Suprapubic skin (tissue), 4 donors: Measurements from ENCODE around the gene PIGC. TPM values are rescaled to one million over a fixed set of nuclear protein-coding genes. Genes with fewer than 3 reads are reported as not detected.

Source experiments
- DNase-seq, 2 donors: peaks; one replicate each; pipeline ENCODE4 v3.0.0-alpha.2; 2019; ENCODE audit warnings: low spot score in 2 of 2
- H3K27ac ChIP-seq: fragments of 200-600 bp; sonication (generic); one replicate; pipeline ENCODE4 v1.5.1; 2019
- H3K27me3 ChIP-seq: fragments of 200-600 bp; sonication (generic); one replicate; pipeline ENCODE4 v1.5.1; 2019
- H3K36me3 ChIP-seq: fragments of 200-600 bp; sonication (generic); one replicate; pipeline ENCODE4 v1.5.1; 2019
- H3K4me1 ChIP-seq: fragments of 200-600 bp; sonication (generic); one replicate; pipeline ENCODE4 v1.5.1; 2019
- H3K4me3 ChIP-seq: fragments of 200-600 bp; sonication (generic); one replicate; pipeline ENCODE4 v1.5.1; 2019; ENCODE audit warnings: mild to moderate bottlenecking
- H3K9me3 ChIP-seq: fragments of 200-600 bp; sonication (generic); one replicate; pipeline ENCODE4 v1.5.1; 2019
- EP300 ChIP-seq: sonication (generic); formaldehyde crosslinking; IDR thresholded peaks from one replicate; pipeline ENCODE4 v1.6.1; 2017; ENCODE audit warnings: antibody characterized with exemption
- POLR2A ChIP-seq, 2 donors: fragments of 450-650 bp; IDR thresholded peaks; one replicate each; pipeline ENCODE4 v1.6.1; 2017; ENCODE audit warnings: antibody characterized with exemption in 2 of 2, mild to moderate bottlenecking in 2 of 2, moderate library complexity in 2 of 2
- POLR2AphosphoS5 ChIP-seq, 3 donors: sonication (generic); formaldehyde crosslinking; IDR thresholded peaks; one replicate each; pipeline ENCODE4 v1.6.1; 2017; ENCODE audit warnings: antibody characterized with exemption in 3 of 3
- WGBS: methylation state at CpG from one replicate; pipeline ENCODE4 v1.1.5; 2018; 5-methylcytosine and 5-hydroxymethylcytosine counted together
- total RNA-seq, 4 donors: library from RNA; depleted of rRNA; stranded (reverse); fragments of >200 nt; gene quantifications; one replicate each; pipeline ENCODE4 v1.1.0, GENCODE V29; 2016
- TF ChIP-seq, protein P1 (sequence below), 2 donors: fragments of 200-600 bp in 1 of 2; fragments of 450-650 bp in 1 of 2; sonication (generic) in 1 of 2; IDR thresholded peaks; one replicate each; pipeline ENCODE4 v1.5.1; 2016 to 2019; ENCODE audit warnings: antibody characterized with exemption in 2 of 2, mild to moderate bottlenecking in 1 of 2, moderate library complexity in 1 of 2

PIGC gene
- total RNA-seq, 4 donors from 2014 or later: 16.8 to 51.8 (median 34.1) TPM

DNA sequence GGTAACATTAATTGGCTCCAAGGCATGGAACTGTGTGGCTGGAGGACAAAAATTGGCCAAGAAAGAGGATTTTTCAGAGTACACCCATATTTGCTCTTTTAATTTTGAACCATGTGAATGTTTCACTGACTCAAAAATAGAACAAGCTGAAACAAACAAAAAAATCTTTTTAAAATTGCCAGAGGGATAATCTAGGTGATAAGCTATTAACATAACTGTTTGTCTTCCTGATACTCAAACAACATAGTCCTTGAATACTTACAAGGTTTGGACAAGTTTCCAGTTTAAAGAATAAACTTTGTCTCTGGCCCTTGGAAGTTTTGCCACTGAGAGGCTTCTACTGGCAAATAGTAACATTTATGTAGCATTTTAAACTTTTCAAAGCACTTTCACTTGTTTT is 30.0 kb upstream of the PIGC start:
- peaks cover 25% of the 10 kb centered on the region for H3K4me1 ChIP-seq
- DNase-seq: no peak
- no peaks in the 10 kb centered on the region for H3K27me3 ChIP-seq
- no peak overlapping the region for H3K4me3 ChIP-seq
- no peak overlapping the region for H3K27ac ChIP-seq
- H3K9me3 ChIP-seq: no peaks in the 10 kb centered on the region
- TF ChIP-seq EP300 (no peak), POLR2AphosphoS5 (IDR thresholded peaks at IDR 0.05) (no peak), POLR2A (IDR thresholded peaks at IDR 0.05) (no peak)
- no peaks in the 10 kb centered on the region for H3K36me3 ChIP-seq

DNA sequence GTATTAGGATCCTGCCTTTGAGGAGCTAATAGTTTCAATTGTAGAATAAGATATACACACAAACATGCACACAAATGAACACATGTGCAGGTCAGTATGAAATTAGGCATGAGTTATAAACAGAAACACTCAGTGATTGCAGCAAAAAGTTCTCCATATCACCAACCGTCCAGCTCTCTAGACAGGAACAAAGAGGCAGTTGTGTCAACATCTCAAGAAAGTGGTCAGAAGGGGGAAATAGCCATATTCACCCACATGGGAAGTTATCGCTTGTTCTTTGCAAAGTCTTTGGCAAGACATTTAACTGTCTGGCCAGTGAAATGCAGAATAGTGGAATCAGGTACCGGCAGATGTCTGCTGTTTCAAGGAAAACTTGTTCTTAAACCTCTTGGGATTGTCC is 29.4 kb upstream of the PIGC start:
- H3K9me3 ChIP-seq: no peaks in the 10 kb centered on the region
- TF ChIP-seq POLR2A (IDR thresholded peaks at IDR 0.05): no peak
- TF ChIP-seq, protein P1, sequence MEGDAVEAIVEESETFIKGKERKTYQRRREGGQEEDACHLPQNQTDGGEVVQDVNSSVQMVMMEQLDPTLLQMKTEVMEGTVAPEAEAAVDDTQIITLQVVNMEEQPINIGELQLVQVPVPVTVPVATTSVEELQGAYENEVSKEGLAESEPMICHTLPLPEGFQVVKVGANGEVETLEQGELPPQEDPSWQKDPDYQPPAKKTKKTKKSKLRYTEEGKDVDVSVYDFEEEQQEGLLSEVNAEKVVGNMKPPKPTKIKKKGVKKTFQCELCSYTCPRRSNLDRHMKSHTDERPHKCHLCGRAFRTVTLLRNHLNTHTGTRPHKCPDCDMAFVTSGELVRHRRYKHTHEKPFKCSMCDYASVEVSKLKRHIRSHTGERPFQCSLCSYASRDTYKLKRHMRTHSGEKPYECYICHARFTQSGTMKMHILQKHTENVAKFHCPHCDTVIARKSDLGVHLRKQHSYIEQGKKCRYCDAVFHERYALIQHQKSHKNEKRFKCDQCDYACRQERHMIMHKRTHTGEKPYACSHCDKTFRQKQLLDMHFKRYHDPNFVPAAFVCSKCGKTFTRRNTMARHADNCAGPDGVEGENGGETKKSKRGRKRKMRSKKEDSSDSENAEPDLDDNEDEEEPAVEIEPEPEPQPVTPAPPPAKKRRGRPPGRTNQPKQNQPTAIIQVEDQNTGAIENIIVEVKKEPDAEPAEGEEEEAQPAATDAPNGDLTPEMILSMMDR (IDR thresholded peaks at IDR 0.05): no peak
- no peak for TF ChIP-seq POLR2AphosphoS5 (IDR thresholded peaks at IDR 0.05)
- no peak for TF ChIP-seq EP300
- H3K4me3 ChIP-seq: no peak overlapping the region
- peaks cover 25% of the 10 kb centered on the region for H3K4me1 ChIP-seq
- H3K27me3 ChIP-seq: no peaks in the 10 kb centered on the region
- H3K36me3 ChIP-seq: no peaks in the 10 kb centered on the region
- WGBS: 60% methylated on average over 3 of the region's 3 CpGs
- DNase-seq: no peak
- no peak overlapping the region for H3K27ac ChIP-seq

- no peak for DNase-seq
- H3K9me3 ChIP-seq: no peaks in the 10 kb centered on the region
- 75% methylated on average over 1 of the region's 1 CpG for WGBS
- no peak overlapping the region for H3K4me3 ChIP-seq
- no peaks in the 10 kb centered on the region for H3K36me3 ChIP-seq
- H3K4me1 ChIP-seq: peaks cover 25% of the 10 kb centered on the region
- no peak overlapping the region for H3K27ac ChIP-seq
- TF ChIP-seq POLR2AphosphoS5 (IDR thresholded peaks at IDR 0.05): no peak
- no peak for TF ChIP-seq POLR2A (IDR thresholded peaks at IDR 0.05)
- TF ChIP-seq, protein P1 (IDR thresholded peaks at IDR 0.05): no peak
- no peak for TF ChIP-seq EP300
- H3K27me3 ChIP-seq: no peaks in the 10 kb centered on the region
These were observed 28.6 kb upstream of the PIGC start for GRCh38 chr1:172472495-172472894.

- H3K9me3 ChIP-seq: no peaks in the 10 kb centered on the region
- TF ChIP-seq POLR2A (IDR thresholded peaks at IDR 0.05) (no peak), EP300 (no peak), POLR2AphosphoS5 (IDR thresholded peaks at IDR 0.05) (no peak)
- TF ChIP-seq, protein P1 (IDR thresholded peaks at IDR 0.05): no peak
These were observed 27.8 kb upstream of the PIGC start for GRCh38 chr1:172471666-172472065.

DNA sequence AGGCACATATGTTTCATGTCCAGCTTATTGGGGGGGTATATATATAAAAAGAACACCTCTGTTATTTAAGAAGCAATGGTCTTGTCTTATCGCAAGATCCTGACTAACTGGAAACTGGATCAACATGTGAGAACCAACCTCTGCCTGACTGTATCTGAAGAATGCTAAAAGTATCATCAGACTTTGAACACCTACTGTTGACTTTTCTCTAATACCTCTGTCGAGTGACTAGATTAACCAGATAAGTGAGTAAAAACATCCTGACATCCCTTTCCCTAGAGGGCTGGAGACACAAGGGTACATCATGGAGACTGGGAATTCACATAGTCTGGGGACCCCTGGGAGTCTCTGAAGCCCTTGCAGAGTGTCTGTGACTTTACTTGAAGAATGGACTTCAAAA is 26.3 kb upstream of the PIGC start:
- Histone ChIP-seq H3K27me3 (no peaks in the 10 kb centered on the region), H3K27ac (no peak overlapping the region), H3K4me1 (peaks cover 11% of the 10 kb centered on the region), H3K4me3 (no peak overlapping the region), H3K9me3 (no peaks in the 10 kb centered on the region), H3K36me3 (no peaks in the 10 kb centered on the region)
- no peak for DNase-seq
- TF ChIP-seq EP300 (no peak), POLR2A (IDR thresholded peaks at IDR 0.05) (no peak), POLR2AphosphoS5 (IDR thresholded peaks at IDR 0.05) (no peak)
- TF ChIP-seq, protein P1 (IDR thresholded peaks at IDR 0.05): no peak
- WGBS: 62% methylated on average over 2 of the region's 2 CpGs

More at GRCh38 chr1:172471666-172472065, 27.8 kb upstream of the PIGC start:
- H3K27ac ChIP-seq: no peak overlapping the region
- WGBS: 92% methylated on average over 1 of the region's 1 CpG
- H3K4me3 ChIP-seq: no peak overlapping the region
- H3K4me1 ChIP-seq: peaks cover 21% of the 10 kb centered on the region
- H3K27me3 ChIP-seq: no peaks in the 10 kb centered on the region
- no peaks in the 10 kb centered on the region for H3K36me3 ChIP-seq
- no peak for DNase-seq

GRCh38 chr1:172469717-172470116 is 25.8 kb upstream of the PIGC start:
- Histone ChIP-seq H3K27me3 (no peaks in the 10 kb centered on the region), H3K4me1 (peaks cover 11% of the 10 kb centered on the region), H3K9me3 (no peaks in the 10 kb centered on the region), H3K4me3 (no peak overlapping the region), H3K36me3 (no peaks in the 10 kb centered on the region), H3K27ac (no peak overlapping the region)
- DNase-seq: no peak
- 71% methylated on average over 3 of the region's 3 CpGs for WGBS
- no peak for TF ChIP-seq POLR2AphosphoS5 (IDR thresholded peaks at IDR 0.05)
- no peak for TF ChIP-seq POLR2A (IDR thresholded peaks at IDR 0.05)
- no peak for TF ChIP-seq EP300
- TF ChIP-seq, protein P1 (IDR thresholded peaks at IDR 0.05): no peak
